Panc1 (cell line): ENCODE measurements around the gene THEMIS2. TPM values are rescaled to one million over a fixed set of nuclear protein-coding genes. Genes with fewer than 3 reads are reported as not detected.

Source experiments
- ATAC-seq: fragments of 200-7000 bp; cut with Tn5 transposase; 2 replicates; pipeline ENCODE4 v1.9.1; 2020; ENCODE audit warnings: mild to moderate bottlenecking, moderate library complexity
- BruUV-seq: library from RNA; stranded (reverse); fragments of 400-500 nt; replicated peaks from 2 replicates; lab custom pipeline; 2021; lab: Mats Ljungman, UMichigan
- CTCF ChIA-PET: fragments of 300-600 bp; sonication (Branson Sonifier 250); formaldehyde crosslinking; loops from one replicate; lab custom pipeline; 2022; ENCODE audit warnings: antibody characterized with exemption; lab: Charles Lee
- POLR2A ChIA-PET: fragments of 300-600 bp; sonication (Branson Sonifier 250); formaldehyde crosslinking; loops from one replicate; lab custom pipeline; 2022; ENCODE audit warnings: antibody characterized with exemption; lab: Charles Lee
- DNase-seq: peaks from one replicate; pipeline ENCODE4 v3.0.0-alpha.2; 2010; ENCODE audit warnings: low read depth, low spot score
- H3K27ac ChIP-seq: 2 replicates; pipeline ENCODE4 v1.5.1; 2011; ENCODE audit warnings: mild to moderate bottlenecking, low read length, inconsistent platforms
- H3K27me3 ChIP-seq: fragments of 200-500 bp; sonication (Bioruptor generic); 2 replicates; pipeline ENCODE4 v1.6.0; 2014; ENCODE audit warnings: low read length, inconsistent platforms; ENCODE audit not compliant: control insufficient read depth, insufficient read depth
- H3K36me3 ChIP-seq: fragments of 200-500 bp; sonication (Bioruptor generic); 2 replicates; pipeline ENCODE4 v1.5.1; 2014; ENCODE audit warnings: inconsistent platforms, mild to moderate bottlenecking, low read length, moderate library complexity; ENCODE audit not compliant: control insufficient read depth, insufficient read depth
- H3K4me1 ChIP-seq: 2 replicates; pipeline ENCODE4 v1.5.1; 2011; ENCODE audit warnings: inconsistent platforms, mild to moderate bottlenecking, low read length, moderate library complexity; ENCODE audit not compliant: control insufficient read depth, insufficient read depth
- H3K4me3 ChIP-seq, 2 experiments: 2 replicates each; pipeline ENCODE4 v1.5.1; 2011 to 2012; ENCODE audit warnings: low read depth in 2 of 2, low read length in 2 of 2, mild to moderate bottlenecking in 2 of 2, inconsistent platforms in 1 of 2, moderate library complexity in 1 of 2
- H3K9me3 ChIP-seq: fragments of 200-500 bp; sonication (Bioruptor generic); 2 replicates; pipeline ENCODE4 v1.5.1; 2014; ENCODE audit warnings: low read depth, mild to moderate bottlenecking, inconsistent platforms, low read length, moderate library complexity; ENCODE audit not compliant: control insufficient read depth, insufficient read depth
- POLR2AphosphoS5 ChIP-seq: IDR thresholded peaks from 2 replicates; pipeline ENCODE4 v1.6.1; 2012; ENCODE audit warnings: mild to moderate bottlenecking, low read depth, low read length, moderate library complexity
- SIN3A ChIP-seq: IDR thresholded peaks from 2 replicates; pipeline ENCODE4 v1.6.1; 2012; ENCODE audit warnings: low read depth, mild to moderate bottlenecking, low read length, moderate library complexity, borderline replicate concordance; ENCODE audit not compliant: insufficient read depth
- TCF7L2 ChIP-seq: IDR thresholded peaks from 2 replicates; pipeline ENCODE4 v1.6.1; 2011; ENCODE audit warnings: mild to moderate bottlenecking, low read depth, low read length, inconsistent platforms
- in situ Hi-C: cut with HindIII; loops from 2 replicates; pipeline ENCODE4 v1.10.0; 2016; ENCODE audit warnings: low sequenced_read_pairs, low pct_unique_long_range_greater_than_20kb
- intact Hi-C: fragments of 100-400 bp; cut with micrococcal nuclease; formaldehyde crosslinking; loops from one replicate; pipeline ENCODE4 v1.10.0; 2022; ENCODE audit not compliant: unreplicated experiment
- total RNA-seq: library from RNA; stranded (reverse); gene quantifications from one replicate; pipeline ENCODE4 v1.2.1, GENCODE V29; 2021; ENCODE audit not compliant: unreplicated experiment
- TF ChIP-seq, protein P1 (sequence below): fragments of 450-650 bp; IDR thresholded peaks from 2 replicates; pipeline ENCODE4 v1.5.1; 2017; ENCODE audit warnings: mild to moderate bottlenecking
- TF ChIP-seq, protein P2 (sequence below), 2 experiments: IDR thresholded peaks; 2 replicates each; pipeline ENCODE4 v1.6.1; 2011 to 2012; ENCODE audit warnings: low read depth in 2 of 2, control low read depth in 1 of 2, low read length in 1 of 2, mild to moderate bottlenecking in 1 of 2, moderate library complexity in 1 of 2; ENCODE audit not compliant: insufficient read depth in 1 of 2

The THEMIS2 gene
- total RNA-seq, 1 experiment from 2014 or later, result 4.2 TPM

DNA sequence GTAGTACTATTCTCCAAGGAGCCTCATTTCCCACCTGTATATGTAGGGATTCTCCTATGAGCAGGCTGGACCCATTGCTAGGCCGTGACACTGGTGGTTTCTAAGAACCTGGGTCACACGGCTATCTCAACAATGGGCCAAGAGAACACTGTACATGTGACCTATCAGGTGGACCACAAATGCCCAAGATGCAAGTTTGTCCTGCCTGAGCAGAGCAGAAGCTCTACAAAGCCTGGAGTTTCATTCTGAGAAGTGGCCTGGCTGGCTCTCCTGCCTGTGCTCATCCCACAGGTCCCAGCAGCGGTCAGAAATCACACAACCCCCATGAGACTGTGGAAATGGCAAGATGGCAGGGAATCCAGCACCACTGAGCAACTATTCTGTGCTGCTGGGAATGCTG, 17.2 kb downstream of the THEMIS2 start:
- no peak overlapping the region for H3K27ac ChIP-seq
- H3K27me3 ChIP-seq, result no peaks in the 10 kb centered on the region
- ChIA-PET POLR2A (no interaction called here), CTCF (no interaction called here)
- H3K4me3 ChIP-seq, result no peak overlapping the region
- H3K36me3 ChIP-seq, result peaks cover 10% of the 10 kb centered on the region
- TF ChIP-seq, protein P1, sequence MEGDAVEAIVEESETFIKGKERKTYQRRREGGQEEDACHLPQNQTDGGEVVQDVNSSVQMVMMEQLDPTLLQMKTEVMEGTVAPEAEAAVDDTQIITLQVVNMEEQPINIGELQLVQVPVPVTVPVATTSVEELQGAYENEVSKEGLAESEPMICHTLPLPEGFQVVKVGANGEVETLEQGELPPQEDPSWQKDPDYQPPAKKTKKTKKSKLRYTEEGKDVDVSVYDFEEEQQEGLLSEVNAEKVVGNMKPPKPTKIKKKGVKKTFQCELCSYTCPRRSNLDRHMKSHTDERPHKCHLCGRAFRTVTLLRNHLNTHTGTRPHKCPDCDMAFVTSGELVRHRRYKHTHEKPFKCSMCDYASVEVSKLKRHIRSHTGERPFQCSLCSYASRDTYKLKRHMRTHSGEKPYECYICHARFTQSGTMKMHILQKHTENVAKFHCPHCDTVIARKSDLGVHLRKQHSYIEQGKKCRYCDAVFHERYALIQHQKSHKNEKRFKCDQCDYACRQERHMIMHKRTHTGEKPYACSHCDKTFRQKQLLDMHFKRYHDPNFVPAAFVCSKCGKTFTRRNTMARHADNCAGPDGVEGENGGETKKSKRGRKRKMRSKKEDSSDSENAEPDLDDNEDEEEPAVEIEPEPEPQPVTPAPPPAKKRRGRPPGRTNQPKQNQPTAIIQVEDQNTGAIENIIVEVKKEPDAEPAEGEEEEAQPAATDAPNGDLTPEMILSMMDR, result no peak
- TF ChIP-seq TCF7L2 (no peak), POLR2AphosphoS5 (no peak), SIN3A (no peak)
- TF ChIP-seq, protein P2, sequence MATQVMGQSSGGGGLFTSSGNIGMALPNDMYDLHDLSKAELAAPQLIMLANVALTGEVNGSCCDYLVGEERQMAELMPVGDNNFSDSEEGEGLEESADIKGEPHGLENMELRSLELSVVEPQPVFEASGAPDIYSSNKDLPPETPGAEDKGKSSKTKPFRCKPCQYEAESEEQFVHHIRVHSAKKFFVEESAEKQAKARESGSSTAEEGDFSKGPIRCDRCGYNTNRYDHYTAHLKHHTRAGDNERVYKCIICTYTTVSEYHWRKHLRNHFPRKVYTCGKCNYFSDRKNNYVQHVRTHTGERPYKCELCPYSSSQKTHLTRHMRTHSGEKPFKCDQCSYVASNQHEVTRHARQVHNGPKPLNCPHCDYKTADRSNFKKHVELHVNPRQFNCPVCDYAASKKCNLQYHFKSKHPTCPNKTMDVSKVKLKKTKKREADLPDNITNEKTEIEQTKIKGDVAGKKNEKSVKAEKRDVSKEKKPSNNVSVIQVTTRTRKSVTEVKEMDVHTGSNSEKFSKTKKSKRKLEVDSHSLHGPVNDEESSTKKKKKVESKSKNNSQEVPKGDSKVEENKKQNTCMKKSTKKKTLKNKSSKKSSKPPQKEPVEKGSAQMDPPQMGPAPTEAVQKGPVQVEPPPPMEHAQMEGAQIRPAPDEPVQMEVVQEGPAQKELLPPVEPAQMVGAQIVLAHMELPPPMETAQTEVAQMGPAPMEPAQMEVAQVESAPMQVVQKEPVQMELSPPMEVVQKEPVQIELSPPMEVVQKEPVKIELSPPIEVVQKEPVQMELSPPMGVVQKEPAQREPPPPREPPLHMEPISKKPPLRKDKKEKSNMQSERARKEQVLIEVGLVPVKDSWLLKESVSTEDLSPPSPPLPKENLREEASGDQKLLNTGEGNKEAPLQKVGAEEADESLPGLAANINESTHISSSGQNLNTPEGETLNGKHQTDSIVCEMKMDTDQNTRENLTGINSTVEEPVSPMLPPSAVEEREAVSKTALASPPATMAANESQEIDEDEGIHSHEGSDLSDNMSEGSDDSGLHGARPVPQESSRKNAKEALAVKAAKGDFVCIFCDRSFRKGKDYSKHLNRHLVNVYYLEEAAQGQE (IDR thresholded peaks at IDR 0.05; ENCODE audit: insufficient read depth in 1 of 2, low read depth in 2 of 2, low read length in 1 of 2), result no peak
- no peak for DNase-seq
- no peaks in the 10 kb centered on the region for H3K4me1 ChIP-seq
- no peak for ATAC-seq
- in situ Hi-C loops, result no loop called here
- H3K9me3 ChIP-seq, result no peaks in the 10 kb centered on the region
- intact Hi-C loops, result no loop called here
- BruUV-seq, result no TSS peak

DNA sequence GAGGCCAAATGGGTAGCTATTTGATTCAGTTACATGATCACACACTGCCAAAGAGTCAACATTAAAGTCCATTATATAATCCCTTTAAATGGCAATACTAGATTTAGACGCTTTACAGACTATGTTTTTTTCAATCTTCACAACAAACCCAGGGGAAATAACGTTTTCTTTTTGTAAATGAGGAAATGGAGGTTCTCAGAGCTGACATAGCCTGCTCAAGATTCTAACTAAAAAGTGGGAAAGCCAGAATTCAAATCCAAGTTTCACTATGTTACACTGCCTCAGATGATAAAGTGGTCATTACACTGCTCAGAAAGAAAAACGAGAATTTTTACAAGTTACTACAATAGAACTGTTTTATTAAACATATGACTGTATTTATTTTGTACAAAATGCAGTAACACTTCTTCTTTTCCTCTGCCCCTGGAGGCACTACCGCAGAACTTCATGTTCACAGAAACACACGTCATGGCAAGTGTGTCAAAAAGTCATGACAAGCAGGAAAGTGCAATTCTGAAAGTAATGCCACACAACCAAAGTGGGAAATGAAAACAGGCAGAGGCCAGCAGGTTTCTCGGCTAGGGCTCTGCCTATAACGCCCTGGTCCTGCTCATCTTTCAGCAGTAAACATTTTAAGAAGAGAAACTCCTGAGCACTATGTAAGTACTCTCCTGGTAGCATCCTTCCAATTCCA, 19.0 kb downstream of the THEMIS2 start:
- POLR2A ChIA-PET, result interaction anchor here (0.6 kb wide), 1 partner anchor 22 kb away, joined by 6 read pairs; no protein-coding TSS in a partner anchor
- Histone ChIP-seq H3K27ac (no peak overlapping the region), H3K36me3 (peaks cover 14% of the 10 kb centered on the region), H3K4me1 (no peaks in the 10 kb centered on the region), H3K4me3 (no peak overlapping the region), H3K27me3 (no peaks in the 10 kb centered on the region), H3K9me3 (no peaks in the 10 kb centered on the region)
- in situ Hi-C loops (no loop called here), intact Hi-C loops (no loop called here)
- DNase-seq (no peak), ATAC-seq (no peak)
- no TSS peak for BruUV-seq
- TF ChIP-seq SIN3A, result no peak
- no peak for TF ChIP-seq TCF7L2
- TF ChIP-seq, protein P2 (IDR thresholded peaks at IDR 0.05; ENCODE audit: insufficient read depth in 1 of 2, low read depth in 2 of 2, low read length in 1 of 2), result no peak
- no peak for TF ChIP-seq POLR2AphosphoS5
- TF ChIP-seq, protein P1, result no peak
- CTCF ChIA-PET, result no interaction called here
